H1 (cell line): Measurements from ENCODE around the gene PRKN. TPM values are rescaled to one million over a fixed set of nuclear protein-coding genes. Genes with fewer than 3 reads are reported as not detected.

Source experiments
- CTCF ChIA-PET: fragments of 300-600 bp; sonication (Branson Sonifier 250); formaldehyde crosslinking; loops from one replicate; lab custom pipeline; 2021; ENCODE audit not compliant: partially characterized antibody; lab: Charles Lee
- POLR2A ChIA-PET: fragments of 300-600 bp; sonication (Branson Sonifier 250); formaldehyde crosslinking; loops from one replicate; lab custom pipeline; 2021; ENCODE audit warnings: inconsistent platforms; ENCODE audit not compliant: partially characterized antibody; lab: Charles Lee
- DNase-seq, 2 experiments: peaks; one replicate each; pipeline versions ENCODE4 v3.0.0 to v3.0.0-alpha.2; 2010 to 2022; ENCODE audit warnings: low spot score in 2 of 2, low read depth in 1 of 2, mixed read lengths in 1 of 2
- FAIRE-seq: peaks from 2 replicates; lab custom pipeline; 2011; peaks lifted over from hg19 to GRCh38; lab: Jason Lieb, UNC
- H2AFZ ChIP-seq: 2 replicates; pipeline ENCODE4 v1.8.1; 2012; ENCODE audit warnings: low read length, inconsistent platforms
- H2AK5ac ChIP-seq: 2 replicates; pipeline ENCODE4 v1.6.1; 2013; ENCODE audit warnings: low read depth, low read length
- H2BK120ac ChIP-seq: replicated peaks from 2 replicates; pipeline ENCODE3; 2013; ENCODE audit warnings: low read depth, low read length, inconsistent platforms
- H2BK12ac ChIP-seq: 2 replicates; pipeline ENCODE4 v1.6.1; 2013; ENCODE audit warnings: low read depth, low read length
- H2BK15ac ChIP-seq: 2 replicates; pipeline ENCODE4 v1.6.1; 2013; ENCODE audit warnings: low read length
- H2BK20ac ChIP-seq: 2 replicates; pipeline ENCODE4 v1.6.1; 2013; ENCODE audit warnings: low read length
- H2BK5ac ChIP-seq: 2 replicates; pipeline ENCODE4 v1.6.1; 2013; ENCODE audit warnings: low read depth, low read length
- H3K14ac ChIP-seq: 2 replicates; pipeline ENCODE4 v1.6.1; 2013; ENCODE audit warnings: inconsistent platforms; ENCODE audit not compliant: insufficient read length
- H3K18ac ChIP-seq: 2 replicates; pipeline ENCODE4 v1.6.1; 2013; ENCODE audit warnings: low read length; ENCODE audit errors: extremely low read depth
- H3K23ac ChIP-seq: 2 replicates; pipeline ENCODE4 v1.6.1; 2013; ENCODE audit warnings: inconsistent platforms; ENCODE audit not compliant: insufficient read length
- H3K23me2 ChIP-seq: 2 replicates; pipeline ENCODE4 v1.6.1; 2013; ENCODE audit warnings: low read depth, low read length
- H3K27ac ChIP-seq: 2 replicates; pipeline ENCODE4 v1.6.1; 2011; ENCODE audit warnings: low read depth, low read length, inconsistent platforms
- H3K27me3 ChIP-seq, 4 experiments: replicated peaks in 1 of 4; 1 replicate in 1 of 4; 2 replicates in 3 of 4; pipeline versions ENCODE4 v1.6.1 to v1.8.1; 2011 to 2013; ENCODE audit warnings: low read length in 3 of 4, mild to moderate bottlenecking in 3 of 4, inconsistent platforms in 2 of 4, mixed read lengths in 2 of 4, moderate library complexity in 1 of 4; ENCODE audit not compliant: control insufficient read depth in 3 of 4, insufficient read depth in 3 of 4; ENCODE audit errors: extremely low read depth in 1 of 4
- H3K36me3 ChIP-seq, 4 experiments: 2 replicates each; pipeline versions ENCODE4 v1.6.1 to v1.8.1; 2011 to 2013; ENCODE audit warnings: mild to moderate bottlenecking in 4 of 4, low read length in 3 of 4, moderate library complexity in 2 of 4, control low read depth in 1 of 4, inconsistent platforms in 1 of 4; ENCODE audit not compliant: insufficient read depth in 4 of 4, control insufficient read depth in 2 of 4
- H3K4ac ChIP-seq: replicated peaks from 2 replicates; pipeline ENCODE3; 2013; ENCODE audit warnings: low read length, low read depth, mixed read lengths, inconsistent platforms; ENCODE audit not compliant: insufficient read length
- H3K4me1 ChIP-seq, 4 experiments: replicated peaks in 1 of 4; 1 replicate in 1 of 4; 2 replicates in 3 of 4; pipeline versions ENCODE4 v1.6.1 to v1.8.1; 2011 to 2013; ENCODE audit warnings: low read length in 3 of 4, inconsistent platforms in 2 of 4, mixed read lengths in 1 of 4; ENCODE audit not compliant: insufficient read depth in 4 of 4, control insufficient read depth in 3 of 4
- H3K4me2 ChIP-seq, 2 experiments: 2 replicates each; pipeline versions ENCODE4 v1.6.1 to v1.8.1; 2011 to 2013; ENCODE audit warnings: low read depth in 2 of 2, low read length in 2 of 2, control low read depth in 1 of 2, inconsistent platforms in 1 of 2, mild to moderate bottlenecking in 1 of 2; ENCODE audit not compliant: insufficient read depth in 1 of 2
- H3K4me3 ChIP-seq, 4 experiments: fragments of 200-600, 300-600 bp in 1 of 4; sonication (generic), shearing (Covaris generic), sonication (Bioruptor Twin) in 1 of 4; 2 replicates each; pipeline versions ENCODE4 v1.5.1 to v1.8.1; 2011 to 2016; ENCODE audit warnings: low read length in 4 of 4, low read depth in 3 of 4, control low read depth in 2 of 4, inconsistent platforms in 2 of 4, mild to moderate bottlenecking in 2 of 4, mixed read lengths in 1 of 4, moderate library complexity in 1 of 4; ENCODE audit not compliant: insufficient read depth in 2 of 4; ENCODE audit errors: extremely low read depth in 1 of 4
- H3K56ac ChIP-seq: replicated peaks from 2 replicates; pipeline ENCODE3; 2013; ENCODE audit warnings: low read depth, mild to moderate bottlenecking, mixed read lengths, low read length, inconsistent platforms; ENCODE audit not compliant: insufficient read length
- H3K79me1 ChIP-seq: 2 replicates; pipeline ENCODE4 v1.6.1; 2013; ENCODE audit warnings: low read depth, low read length, control low read depth
- H3K79me2 ChIP-seq, 2 experiments: 2 replicates each; pipeline versions ENCODE4 v1.6.1 to v1.8.1; 2012 to 2013; ENCODE audit warnings: low read length in 2 of 2, mild to moderate bottlenecking in 2 of 2, inconsistent platforms in 1 of 2; ENCODE audit not compliant: insufficient read depth in 2 of 2, control insufficient read depth in 1 of 2
- H3K9ac ChIP-seq, 4 experiments: replicated peaks in 1 of 4; 1 replicate in 1 of 4; 2 replicates in 3 of 4; pipeline versions ENCODE4 v1.6.1 to v1.8.1; 2011 to 2013; ENCODE audit warnings: low read depth in 3 of 4, low read length in 3 of 4, control low read depth in 2 of 4, mild to moderate bottlenecking in 2 of 4, moderate library complexity in 2 of 4, inconsistent platforms in 1 of 4; ENCODE audit errors: extremely low read depth in 1 of 4
- H3K9me3 ChIP-seq, 2 experiments: 2 replicates each; pipeline versions ENCODE4 v1.6.1 to v1.8.1; 2012 to 2013; ENCODE audit warnings: mild to moderate bottlenecking in 2 of 2, moderate library complexity in 2 of 2, control low read depth in 1 of 2, inconsistent platforms in 1 of 2, low read depth in 1 of 2, low read length in 1 of 2, mixed read lengths in 1 of 2; ENCODE audit not compliant: insufficient read depth in 2 of 2
- H4K20me1 ChIP-seq, 2 experiments: replicated peaks in 1 of 2; 2 replicates each; pipeline versions ENCODE3 to v1.8.1; 2011 to 2013; ENCODE audit warnings: inconsistent platforms in 2 of 2, low read length in 2 of 2, mild to moderate bottlenecking in 1 of 2; ENCODE audit not compliant: insufficient read depth in 2 of 2, control insufficient read depth in 1 of 2
- H4K5ac ChIP-seq: 2 replicates; pipeline ENCODE4 v1.6.1; 2013; ENCODE audit warnings: low read length, low read depth, mixed read lengths, inconsistent platforms; ENCODE audit not compliant: insufficient read length
- H4K8ac ChIP-seq: 2 replicates; pipeline ENCODE4 v1.8.0; 2013; ENCODE audit warnings: mild to moderate bottlenecking, moderate library complexity, low read length, inconsistent platforms; ENCODE audit not compliant: insufficient read depth; ENCODE audit errors: extremely low read depth
- H4K91ac ChIP-seq: replicated peaks from 2 replicates; pipeline ENCODE3; 2013; ENCODE audit warnings: low read length, mixed read lengths, inconsistent platforms; ENCODE audit not compliant: insufficient read length
- BCL11A ChIP-seq, 2 experiments: IDR thresholded peaks; one replicate each; pipeline ENCODE4 v1.6.1; 2011; ENCODE audit warnings: low read depth in 2 of 2, low read length in 2 of 2, mild to moderate bottlenecking in 2 of 2
- CTCF ChIP-seq, 3 experiments: IDR thresholded peaks; 1 replicate in 2 of 3; 2 replicates in 1 of 3; pipeline versions ENCODE4 v1.5.1 to v1.6.1; 2011; ENCODE audit warnings: low read length in 3 of 3, mild to moderate bottlenecking in 3 of 3, inconsistent platforms in 2 of 3, low read depth in 1 of 3, moderate library complexity in 1 of 3; ENCODE audit not compliant: insufficient read depth in 1 of 3; ENCODE audit errors: control extremely low read depth in 1 of 3
- PHF8 ChIP-seq: fragments of 200-600 bp; sonication (generic); conservative IDR thresholded peaks from 2 replicates; pipeline ENCODE4 v1.7.1; 2012; ENCODE audit warnings: low read depth, mild to moderate bottlenecking, inconsistent platforms, low read length, moderate library complexity
- RNF2 ChIP-seq: fragments of 200-900, 300-1000 bp; sonication (generic); IDR thresholded peaks from 2 replicates; pipeline ENCODE4 v1.7.1; 2016; ENCODE audit warnings: borderline replicate concordance, low read depth, mild to moderate bottlenecking, antibody characterized with exemption, low read length; ENCODE audit not compliant: poor library complexity, severe bottlenecking; ENCODE audit errors: missing control alignments
- TAF7 ChIP-seq: optimal IDR thresholded peaks from 2 replicates; pipeline ENCODE3; 2011; ENCODE audit warnings: low read depth, mild to moderate bottlenecking, inconsistent platforms, low read length, moderate library complexity, borderline replicate concordance
- YY1 ChIP-seq: IDR thresholded peaks from 2 replicates; pipeline ENCODE4 v1.6.1; 2011; ENCODE audit warnings: low read depth, mild to moderate bottlenecking, low read length
- WGBS, 2 experiments: shearing (Covaris generic) in 1 of 2; methylation state at CpG; one replicate each; pipeline versions ENCODE4 v1.1.6 to v1.1.7; 2013 to 2015; ENCODE audit warnings: low lambda C conversion rate in 2 of 2, mixed read lengths in 2 of 2, inconsistent platforms in 1 of 2, low coverage in 1 of 2, missing lambda C conversion rate in 1 of 2; ENCODE audit not compliant: insufficient replicate concordance in 2 of 2, insufficient coverage in 1 of 2, insufficient read length in 1 of 2; ENCODE audit errors: extremely low coverage in 1 of 2, missing lambda C conversion rate in 1 of 2; 5-methylcytosine and 5-hydroxymethylcytosine counted together
- polyA plus RNA-seq, 7 experiments: library from polyadenylated mRNA; depleted of rRNA in 3 of 7; stranded (reverse) in 5 of 7; unstranded in 2 of 7; fragments of >200 nt in 5 of 7; fragments of 200-250 nt in 2 of 7; gene quantifications; 1 replicate in 5 of 7; 2 replicates in 1 of 7; 4 replicates in 1 of 7; pipeline versions ENCODE4 v1.2.1 to v1.2.3, GENCODE V29; 2011 to 2013; ENCODE audit warnings: missing spikeins in 2 of 7, mixed read lengths in 2 of 7
- total RNA-seq: library from RNA; stranded (reverse); fragmentation: NEBNext Ultra II Directional; extraction: Animal tissue kit (Norgen Biotek cat#: 25700); gene quantifications from 2 replicates; pipeline ENCODE4 v1.2.1, GENCODE V29; 2021

Gene PRKN
- total and polyA plus RNA-seq, 2 of the 8 experiments (the other 6 are each of a cell fraction or from before 2014, with no cell fraction given), result 0.13 to 0.29 TPM

- no peak for FAIRE-seq
- no peak overlapping the region for H3K18ac ChIP-seq
- no peak overlapping the region for H3K14ac ChIP-seq
- CTCF ChIA-PET, result no interaction called here
- H2BK5ac ChIP-seq, result no peak overlapping the region
- no peak overlapping the region for H3K4ac ChIP-seq
- no peaks in the 10 kb centered on the region for H3K23me2 ChIP-seq
- no peak overlapping the region for H3K23ac ChIP-seq
- H2BK15ac ChIP-seq, result no peak overlapping the region
- H2AFZ ChIP-seq, result no peak overlapping the region
- no peak overlapping the region for H4K8ac ChIP-seq
- no peak overlapping the region for H4K91ac ChIP-seq
- no peaks in the 10 kb centered on the region for H3K27me3 ChIP-seq
- H2BK120ac ChIP-seq, result no peak overlapping the region
- no peak overlapping the region for H2BK20ac ChIP-seq
- no peak overlapping the region for H3K56ac ChIP-seq
- no peaks in the 10 kb centered on the region for H3K79me2 ChIP-seq
- H3K9me3 ChIP-seq, result peaks cover 0 to 5% of the 10 kb centered on the region in 2 experiments; a peak in 1 of 4 replicates
- no peak overlapping the region for H2AK5ac ChIP-seq
- H4K20me1 ChIP-seq, result no peaks in the 10 kb centered on the region
- WGBS, 2 experiments, result 90% methylated on average over 3 of the region's 3 CpGs; no CpG with 5 or more reads in 1 of the 2 experiments
- no peak overlapping the region for H3K27ac ChIP-seq
- no peaks in the 10 kb centered on the region for H3K36me3 ChIP-seq
- H3K4me3 ChIP-seq, result no peak overlapping the region
- no peaks in the 10 kb centered on the region for H3K79me1 ChIP-seq
- no peaks in the 10 kb centered on the region for H3K4me1 ChIP-seq
- POLR2A ChIA-PET, result no interaction called here
- H3K9ac ChIP-seq, result no peak overlapping the region
- no peak overlapping the region for H3K4me2 ChIP-seq
- no peak overlapping the region for H4K5ac ChIP-seq
- H2BK12ac ChIP-seq, result no peak overlapping the region
- TF ChIP-seq RNF2 (no peak), YY1 (no peak), CTCF (IDR thresholded peaks at IDR 0.05; ENCODE audit: control extremely low read depth in 1 of 3, insufficient read depth in 1 of 3, low read depth in 1 of 3, low read length in 3 of 3) (no peak), TAF7 (no peak), PHF8 (no peak), BCL11A (IDR thresholded peaks at IDR 0.05; ENCODE audit: low read depth in 2 of 2, low read length in 2 of 2) (no peak)
- DNase-seq, result no peak
Observed at GRCh38 chr6:161342039-161342438, 1385.5 kb downstream of the PRKN start.
